Activated B cell treated with CpG ODN at 0.5 μM for 24 hours (primary cell): ENCODE results near the gene GSTT4. TPM values are rescaled to one million over a fixed set of nuclear protein-coding genes. Genes with fewer than 3 reads are reported as not detected.
"Not testable (repeated sequence)": the region's sequence is repeated elsewhere in the genome, so short reads cannot be mapped to it uniquely, and the experiment has no call there.

Experiments
- ATAC-seq: fragments of 200-7000 bp; cut with Tn5 transposase; one replicate; pipeline ENCODE4 v1.10.0; 2021; ENCODE audit warnings: low read depth, mild to moderate bottlenecking, moderate library complexity
- CTCF ChIA-PET: fragments of 350-600 bp; sonication (Branson Sonifier 250); formaldehyde crosslinking; loops from one replicate; lab custom pipeline; 2021; ENCODE audit warnings: antibody characterized with exemption; lab: Charles Lee
- POLR2A ChIA-PET: fragments of 350-600 bp; sonication (Branson Sonifier 250); formaldehyde crosslinking; loops from one replicate; lab custom pipeline; 2021; ENCODE audit warnings: antibody characterized with exemption; lab: Charles Lee
- DNase-seq: peaks from one replicate; pipeline ENCODE4 v3.0.0; 2022
- H3K27ac Mint-ChIP-seq: one replicate; pipeline ENCODE4 v1.8.0; 2020; ENCODE audit warnings: mixed read lengths
- H3K27me3 Mint-ChIP-seq: one replicate; pipeline ENCODE4 v1.8.0; 2021; ENCODE audit warnings: mixed read lengths
- H3K36me3 Mint-ChIP-seq: one replicate; pipeline ENCODE4 v1.8.0; 2021; ENCODE audit warnings: low read depth, mixed read lengths
- H3K4me1 Mint-ChIP-seq: one replicate; pipeline ENCODE4 v1.8.0; 2021; ENCODE audit warnings: mixed read lengths
- H3K4me3 Mint-ChIP-seq: one replicate; pipeline ENCODE4 v1.8.0; 2020; ENCODE audit warnings: mild to moderate bottlenecking, mixed read lengths
- H3K9me3 Mint-ChIP-seq: one replicate; pipeline ENCODE4 v1.8.0; 2020; ENCODE audit warnings: mixed read lengths
- intact Hi-C: fragments of 100-400 bp; cut with micrococcal nuclease; formaldehyde crosslinking; loops from one replicate; pipeline ENCODE4 v1.15.1; 2024
- total RNA-seq: library from RNA; stranded (reverse); gene quantifications from 2 replicates; pipeline ENCODE4 v1.2.3, GENCODE V29; 2022
- TF ChIP-seq, protein P1 (sequence below): fragments of 200-600 bp; IDR thresholded peaks from one replicate; pipeline ENCODE4 v1.8.0; 2022; ENCODE audit warnings: antibody characterized with exemption, mild to moderate bottlenecking

The GSTT4 gene
- total RNA-seq, 1 donor from 2014 or later = not detected

DNA sequence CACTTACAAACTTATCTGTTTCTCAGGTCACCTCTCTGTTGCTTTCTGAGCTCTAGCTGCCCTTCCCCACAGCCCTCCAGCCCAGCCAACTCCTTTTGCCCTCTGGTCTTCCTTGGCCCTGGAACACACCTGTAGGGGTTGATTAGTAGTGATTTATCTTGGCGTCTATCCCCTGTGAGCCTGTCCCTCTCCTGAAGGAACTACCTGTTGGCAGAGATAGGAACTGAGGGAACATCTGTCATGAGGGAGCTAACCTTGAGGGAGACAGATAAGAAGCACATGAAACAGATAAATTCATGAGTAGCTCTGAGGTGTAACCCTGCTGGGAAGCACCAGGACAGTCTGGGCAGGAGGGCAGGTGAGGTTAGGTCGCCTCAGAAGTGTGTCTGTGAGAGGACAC lies 44.7 kb upstream of the GSTT4 start:
- Mint-ChIP-seq H3K4me3 (no peak overlapping the region), H3K27ac (no peak overlapping the region), H3K36me3 (peaks cover 76% of the 10 kb centered on the region), H3K27me3 (no peaks in the 10 kb centered on the region), H3K9me3 (no peaks in the 10 kb centered on the region), H3K4me1 (peaks cover 17% of the 10 kb centered on the region)
- ATAC-seq = no peak
- DNase-seq = no peak
- TF ChIP-seq, protein P1, sequence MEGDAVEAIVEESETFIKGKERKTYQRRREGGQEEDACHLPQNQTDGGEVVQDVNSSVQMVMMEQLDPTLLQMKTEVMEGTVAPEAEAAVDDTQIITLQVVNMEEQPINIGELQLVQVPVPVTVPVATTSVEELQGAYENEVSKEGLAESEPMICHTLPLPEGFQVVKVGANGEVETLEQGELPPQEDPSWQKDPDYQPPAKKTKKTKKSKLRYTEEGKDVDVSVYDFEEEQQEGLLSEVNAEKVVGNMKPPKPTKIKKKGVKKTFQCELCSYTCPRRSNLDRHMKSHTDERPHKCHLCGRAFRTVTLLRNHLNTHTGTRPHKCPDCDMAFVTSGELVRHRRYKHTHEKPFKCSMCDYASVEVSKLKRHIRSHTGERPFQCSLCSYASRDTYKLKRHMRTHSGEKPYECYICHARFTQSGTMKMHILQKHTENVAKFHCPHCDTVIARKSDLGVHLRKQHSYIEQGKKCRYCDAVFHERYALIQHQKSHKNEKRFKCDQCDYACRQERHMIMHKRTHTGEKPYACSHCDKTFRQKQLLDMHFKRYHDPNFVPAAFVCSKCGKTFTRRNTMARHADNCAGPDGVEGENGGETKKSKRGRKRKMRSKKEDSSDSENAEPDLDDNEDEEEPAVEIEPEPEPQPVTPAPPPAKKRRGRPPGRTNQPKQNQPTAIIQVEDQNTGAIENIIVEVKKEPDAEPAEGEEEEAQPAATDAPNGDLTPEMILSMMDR = no peak
- ChIA-PET POLR2A (no interaction called here), CTCF (no interaction called here)
- intact Hi-C loops = no loop called here

DNA sequence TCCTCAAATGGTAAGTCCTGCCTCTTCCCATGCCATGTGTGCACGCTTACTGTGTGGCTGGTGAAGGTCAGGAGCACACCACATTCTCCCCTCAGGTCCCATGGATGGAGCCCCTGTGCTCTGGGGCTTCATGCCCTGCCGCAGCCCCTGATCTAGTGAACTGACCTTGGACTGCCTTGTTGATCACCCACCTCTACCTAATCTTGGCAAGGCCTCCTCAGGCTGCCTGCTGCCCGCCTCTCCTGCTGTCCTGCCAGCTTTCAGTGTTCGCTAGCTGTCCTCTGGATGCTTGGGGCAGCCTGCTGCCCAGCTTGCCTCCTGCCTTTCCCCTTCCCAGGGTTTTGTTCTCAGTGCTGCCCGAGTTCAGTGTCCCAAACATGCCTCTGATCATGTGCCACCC lies 44.0 kb upstream of the GSTT4 start:
- CTCF ChIA-PET = no interaction called here
- Mint-ChIP-seq H3K4me3 (no peak overlapping the region), H3K27ac (no peak overlapping the region), H3K36me3 (peaks cover 77% of the 10 kb centered on the region), H3K9me3 (no peaks in the 10 kb centered on the region), H3K4me1 (peaks cover 13% of the 10 kb centered on the region), H3K27me3 (no peaks in the 10 kb centered on the region)
- ATAC-seq = no peak
- intact Hi-C loops = no loop called here
- TF ChIP-seq, protein P1 = no peak
- POLR2A ChIA-PET = no interaction called here
- no peak for DNase-seq

DNA sequence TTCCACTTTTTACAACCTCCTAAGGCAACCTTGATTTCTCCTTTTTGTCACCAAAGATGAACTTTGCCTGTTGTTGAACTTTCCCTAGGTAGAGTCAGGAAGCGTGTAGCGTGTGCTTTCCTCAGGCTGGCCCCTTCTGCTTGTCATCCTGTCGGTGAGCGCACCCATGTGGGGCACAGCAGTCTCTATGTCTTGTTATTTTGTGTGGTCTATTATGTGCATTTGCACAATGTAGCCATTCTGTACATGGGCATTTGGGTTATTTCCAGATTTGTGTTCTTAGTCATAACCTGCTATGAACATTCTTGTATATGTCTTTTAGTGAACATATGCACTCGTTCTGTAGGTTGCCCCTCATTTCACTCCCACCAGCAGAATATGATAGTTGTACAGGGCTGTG lies 40.8 kb upstream of the GSTT4 start:
- no peaks in the 10 kb centered on the region for H3K27me3 Mint-ChIP-seq
- H3K4me3 Mint-ChIP-seq = no peak overlapping the region
- ATAC-seq = no peak
- CTCF ChIA-PET = no interaction called here
- POLR2A ChIA-PET = no interaction called here
- H3K27ac Mint-ChIP-seq = no peak overlapping the region
- peaks cover 84% of the 10 kb centered on the region for H3K36me3 Mint-ChIP-seq
- no peak for DNase-seq
- TF ChIP-seq, protein P1 = no peak
- intact Hi-C loops = no loop called here
- no peaks in the 10 kb centered on the region for H3K9me3 Mint-ChIP-seq
- no peaks in the 10 kb centered on the region for H3K4me1 Mint-ChIP-seq

DNA sequence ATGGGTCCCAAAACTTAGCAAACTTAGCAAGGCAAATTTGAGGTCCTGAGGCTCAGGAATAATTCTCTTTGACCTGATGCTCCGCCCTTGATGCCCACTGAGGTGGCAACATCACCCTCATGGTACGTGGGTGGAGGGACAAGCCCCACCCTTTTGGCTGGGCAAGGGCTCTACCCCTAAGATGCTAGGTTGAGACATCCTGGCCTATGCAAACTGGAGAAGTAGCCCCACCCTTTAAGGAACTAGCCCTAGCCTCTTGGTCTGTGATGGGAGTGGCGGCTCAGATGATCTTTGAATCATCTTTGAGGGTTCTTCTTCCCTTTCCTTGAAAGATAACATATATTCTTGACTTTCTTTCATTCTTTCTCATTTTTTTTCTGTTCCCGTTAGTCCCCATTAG lies 38.7 kb upstream of the GSTT4 start:
- no peak overlapping the region for H3K27ac Mint-ChIP-seq
- ChIA-PET POLR2A (no interaction called here), CTCF (no interaction called here)
- peaks cover 84% of the 10 kb centered on the region for H3K36me3 Mint-ChIP-seq
- TF ChIP-seq, protein P1 = no peak
- intact Hi-C loops = no loop called here
- no peak for ATAC-seq
- H3K9me3 Mint-ChIP-seq = no peaks in the 10 kb centered on the region
- no peaks in the 10 kb centered on the region for H3K27me3 Mint-ChIP-seq
- H3K4me1 Mint-ChIP-seq = no peaks in the 10 kb centered on the region
- no peak overlapping the region for H3K4me3 Mint-ChIP-seq
- no peak for DNase-seq

DNA sequence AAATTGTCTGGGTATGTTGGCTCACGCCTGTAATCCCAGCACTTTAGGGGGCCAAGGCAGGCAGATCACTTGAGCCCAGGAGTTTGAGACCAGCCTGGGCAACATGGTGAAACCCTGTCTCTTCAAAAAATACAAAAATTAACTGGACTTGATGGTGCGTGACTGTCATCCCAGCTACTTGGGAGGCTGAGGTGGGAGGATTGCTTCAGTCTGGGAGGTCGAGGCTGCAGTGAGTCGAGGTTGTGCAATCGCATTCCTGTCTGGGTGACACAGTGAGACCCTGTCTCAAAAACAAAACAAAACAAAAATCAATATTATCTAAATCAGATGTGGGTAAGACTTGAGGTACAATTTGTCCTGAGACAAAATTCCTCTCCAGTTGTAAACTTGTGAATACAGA lies 38.2 kb upstream of the GSTT4 start:
- POLR2A ChIA-PET, H3K27me3 Mint-ChIP-seq: not testable (repeated sequence)

DNA sequence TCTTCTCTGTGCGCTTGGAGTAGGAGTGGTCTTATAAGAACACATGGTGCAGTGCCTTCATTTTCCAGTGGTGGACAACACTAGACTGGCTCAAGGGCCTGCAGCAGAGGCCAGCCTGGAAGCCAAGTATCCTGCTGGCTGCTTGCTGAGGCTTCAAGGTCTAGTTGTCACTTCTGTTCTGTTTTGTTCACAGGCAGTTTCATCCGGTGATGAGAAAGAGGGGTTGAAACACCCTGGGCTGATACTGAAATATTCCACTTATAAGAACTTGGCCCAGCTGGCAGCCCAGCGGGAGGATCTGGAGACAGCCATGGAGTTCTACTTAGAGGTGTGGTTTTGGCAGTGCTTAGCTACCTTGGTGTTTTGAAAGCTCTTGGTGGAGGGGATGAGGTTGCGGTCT lies 35.7 kb upstream of the GSTT4 start:
- ChIA-PET POLR2A (no interaction called here), CTCF (interaction anchor here (0.6 kb wide), 1 partner anchor 85 kb away, joined by 3 read pairs; no protein-coding TSS in a partner anchor)
- H3K4me3 Mint-ChIP-seq = no peak overlapping the region
- no peaks in the 10 kb centered on the region for H3K9me3 Mint-ChIP-seq
- no peak for ATAC-seq
- intact Hi-C loops = no loop called here
- peaks cover 88% of the 10 kb centered on the region for H3K36me3 Mint-ChIP-seq
- H3K4me1 Mint-ChIP-seq = no peaks in the 10 kb centered on the region
- no peaks in the 10 kb centered on the region for H3K27me3 Mint-ChIP-seq
- DNase-seq = no peak
- TF ChIP-seq, protein P1 = no peak
- no peak overlapping the region for H3K27ac Mint-ChIP-seq

More for the DNA sequence above, 38.2 kb upstream of the GSTT4 start:
- H3K4me3 Mint-ChIP-seq, H3K9me3 Mint-ChIP-seq, H3K27ac Mint-ChIP-seq, CTCF ChIA-PET, DNase-seq, intact Hi-C loops, H3K4me1 Mint-ChIP-seq, ATAC-seq: not testable (repeated sequence)
- H3K36me3 Mint-ChIP-seq = peaks cover 84% of the 10 kb centered on the region
